ENCODE data around the gene FBXO22.
A peak's percentile ranks its signal among the peaks of the same experiment; 100 is the strongest.

The FBXO22 gene

DNA sequence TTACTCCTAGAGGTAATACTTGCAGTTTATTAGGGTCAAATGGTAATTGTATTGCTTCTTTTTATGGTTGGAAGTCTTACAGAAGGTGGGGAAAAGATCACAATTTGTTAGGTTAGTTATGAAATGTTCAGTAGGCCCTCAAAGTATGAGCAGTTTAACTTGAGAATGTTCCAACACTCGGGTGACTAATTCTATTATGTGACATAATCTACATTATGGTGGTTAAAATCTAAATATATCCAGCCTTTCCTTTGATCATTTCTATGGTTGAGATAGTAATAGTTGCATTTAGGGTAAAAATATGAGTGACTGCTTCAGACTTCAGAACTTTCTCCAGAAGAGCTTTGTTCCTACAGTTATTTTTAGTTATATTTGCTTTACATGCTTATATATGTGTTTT lies 19.6 kb upstream of the FBXO22 start:
- Mint-ChIP-seq H3K4me3 (no peak overlapping the region), H3K36me3 (ENCODE audit: low read depth) (peaks cover 47% of the 10 kb centered on the region), H3K9me3 (no peaks in the 10 kb centered on the region), H3K27me3 (ENCODE audit: low read depth) (no peaks in the 10 kb centered on the region), H3K27ac (no peak overlapping the region), H3K4me1 (no peaks in the 10 kb centered on the region)
- TF ChIP-seq CTCF (IDR thresholded peaks at IDR 0.05; ENCODE audit: unreplicated experiment in 3 of 3): no peak

- no peak overlapping the region for H3K27ac Mint-ChIP-seq
- peaks cover 39% of the 10 kb centered on the region for H3K36me3 Mint-ChIP-seq (ENCODE audit: low read depth)
- no peak overlapping the region for H3K4me3 Mint-ChIP-seq
- TF ChIP-seq CTCF (IDR thresholded peaks at IDR 0.05; ENCODE audit: unreplicated experiment in 3 of 3): no peak
- no peaks in the 10 kb centered on the region for H3K9me3 Mint-ChIP-seq
- no peaks in the 10 kb centered on the region for H3K4me1 Mint-ChIP-seq
- no peaks in the 10 kb centered on the region for H3K27me3 Mint-ChIP-seq (ENCODE audit: low read depth)
Observed at GRCh38 chr15:75887178-75887577, 16.5 kb upstream of the FBXO22 start.

DNA sequence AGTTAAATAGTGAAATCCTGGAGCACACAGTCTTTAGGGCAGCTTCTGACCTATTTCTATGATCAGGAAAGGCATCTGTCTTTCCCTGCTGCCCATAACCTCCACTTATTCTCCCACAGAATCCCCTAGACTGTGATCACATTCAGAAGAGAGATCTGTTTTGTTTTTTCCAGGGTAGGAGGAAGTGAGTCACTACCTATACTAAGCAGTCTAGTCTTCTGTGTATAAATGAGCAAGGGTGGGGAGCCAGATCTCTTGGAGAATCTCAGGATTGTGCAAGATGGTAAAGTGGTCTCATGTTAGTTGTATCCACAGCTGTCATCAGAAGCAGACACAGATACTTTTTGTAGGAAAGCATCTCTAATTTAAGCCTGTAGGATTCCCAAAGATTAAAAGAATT lies 11.8 kb upstream of the FBXO22 start:
- H3K4me3 Mint-ChIP-seq: no peak overlapping the region
- H3K27me3 Mint-ChIP-seq (ENCODE audit: low read depth): no peaks in the 10 kb centered on the region
- no peaks in the 10 kb centered on the region for H3K4me1 Mint-ChIP-seq
- no peak overlapping the region for H3K27ac Mint-ChIP-seq
- peaks cover 40% of the 10 kb centered on the region for H3K36me3 Mint-ChIP-seq (ENCODE audit: low read depth)
- no peaks in the 10 kb centered on the region for H3K9me3 Mint-ChIP-seq
- no peak for TF ChIP-seq CTCF (IDR thresholded peaks at IDR 0.05; ENCODE audit: unreplicated experiment in 3 of 3)

DNA sequence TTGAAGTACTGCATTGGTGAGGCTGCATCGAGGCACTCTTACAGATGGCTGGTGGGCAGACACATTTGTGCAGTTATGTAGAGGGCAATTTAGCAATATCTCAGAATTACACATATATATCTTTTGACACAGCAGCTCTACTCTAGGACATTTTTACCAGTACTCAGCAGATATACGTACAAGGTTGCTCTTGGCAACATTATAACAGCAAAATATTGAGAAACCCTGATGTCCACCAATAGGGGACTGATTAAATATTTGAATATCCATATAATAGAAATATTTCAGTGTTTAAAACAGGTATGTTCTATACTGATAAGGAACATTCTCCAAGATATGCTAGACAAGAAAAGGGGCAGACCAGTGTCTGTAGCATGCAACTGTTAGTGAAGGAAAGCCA lies 7.9 kb upstream of the FBXO22 start:
- no peak for TF ChIP-seq CTCF (IDR thresholded peaks at IDR 0.05; ENCODE audit: unreplicated experiment in 3 of 3)
- Mint-ChIP-seq H3K4me3 (no peak overlapping the region), H3K4me1 (no peaks in the 10 kb centered on the region), H3K27me3 (ENCODE audit: low read depth) (no peaks in the 10 kb centered on the region), H3K36me3 (ENCODE audit: low read depth) (peaks cover 32% of the 10 kb centered on the region), H3K27ac (no peak overlapping the region), H3K9me3 (no peaks in the 10 kb centered on the region)

DNA sequence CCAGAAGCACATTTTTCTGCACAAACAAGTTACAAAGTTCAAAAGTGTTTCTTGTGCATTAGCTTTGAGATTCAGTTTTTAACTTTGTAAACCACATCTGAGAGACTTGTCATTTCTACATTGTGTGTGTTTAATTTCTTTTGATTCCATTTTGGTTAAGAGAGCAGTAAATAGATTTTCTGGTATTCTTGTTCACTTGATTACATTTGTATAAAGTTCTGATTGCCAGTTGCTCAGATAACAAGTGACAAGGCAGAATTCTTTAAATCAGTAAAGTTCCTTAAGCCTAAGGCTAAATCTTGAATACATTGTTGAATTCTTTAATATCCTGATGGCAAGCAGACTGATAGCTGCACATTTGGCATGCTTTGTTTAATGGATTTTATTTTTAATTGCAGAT lies 3.1 kb upstream of the FBXO22 start:
- H3K4me3 Mint-ChIP-seq: peak overlapping the region in 1 of 3 experiments; percentile 24
- H3K36me3 Mint-ChIP-seq (ENCODE audit: low read depth): peaks cover 21% of the 10 kb centered on the region
- no peaks in the 10 kb centered on the region for H3K27me3 Mint-ChIP-seq (ENCODE audit: low read depth)

More for the DNA sequence above, 3.1 kb upstream of the FBXO22 start:
- no peaks in the 10 kb centered on the region for H3K9me3 Mint-ChIP-seq
- no peak overlapping the region for H3K27ac Mint-ChIP-seq
- peaks cover 23% of the 10 kb centered on the region for H3K4me1 Mint-ChIP-seq
- no peak for TF ChIP-seq CTCF (IDR thresholded peaks at IDR 0.05; ENCODE audit: unreplicated experiment in 3 of 3)

Data from nephron (organoid).